AG04450 (cell line): ENCODE data around the gene STAM. TPM values are rescaled to one million over a fixed set of nuclear protein-coding genes. Genes with fewer than 3 reads are reported as not detected.

Source experiments
- CTCF ChIA-PET: fragments of 300-600, 350-600 bp; formaldehyde crosslinking; extraction: SDS; loops from one replicate; lab custom pipeline; 2022; ENCODE audit warnings: antibody characterized with exemption, inconsistent platforms; lab: Charles Lee
- POLR2A ChIA-PET: fragments of 350-600 bp; formaldehyde crosslinking; extraction: SDS; loops from one replicate; lab custom pipeline; 2021; ENCODE audit warnings: antibody characterized with exemption, inconsistent platforms; lab: Yijun Ruan, JAX
- DNase-seq: peaks from one replicate; pipeline ENCODE4 v3.0.0-alpha.2; 2011; ENCODE audit warnings: low read depth, low spot score
- H3K27ac ChIP-seq: one replicate; pipeline ENCODE4 v1.5.1; 2012; ENCODE audit warnings: low read depth, low read length, control low read depth
- H3K27me3 ChIP-seq: one replicate; pipeline ENCODE4 v1.6.0; 2012; ENCODE audit warnings: low read length; ENCODE audit not compliant: control insufficient read depth, insufficient read depth
- H3K4me3 ChIP-seq: 2 replicates; pipeline ENCODE4 v1.5.1; 2011; ENCODE audit warnings: mild to moderate bottlenecking, low read depth, low read length, control low read depth
- H3K9me3 ChIP-seq: 2 replicates; pipeline ENCODE4 v1.5.1; 2012; ENCODE audit warnings: low read length; ENCODE audit not compliant: control insufficient read depth, insufficient read depth
- CTCF ChIP-seq: IDR thresholded peaks from 2 replicates; pipeline ENCODE4 v1.5.1; 2011; ENCODE audit warnings: low read depth, low read length, control low read depth, inconsistent platforms
- polyA minus RNA-seq: library from RNA; depleted of rRNA, polyadenylated mRNA; stranded (reverse); fragments of >200 nt; gene quantifications from 2 replicates; pipeline ENCODE4 v1.2.3, GENCODE V29; 2011; rRNA and poly(A)+ RNA removed
- polyA plus RNA-seq: library from polyadenylated mRNA; depleted of rRNA; stranded (reverse); fragments of >200 nt; gene quantifications from 2 replicates; pipeline ENCODE4 v1.2.3, GENCODE V29; 2011; rRNA removed

STAM gene
- 31.3 and 43.6 TPM in 2 replicates for polyA plus RNA-seq
- polyA minus RNA-seq, result 28.5 and 34.5 TPM in 2 replicates

- POLR2A ChIA-PET, result interaction anchor here (0.5 to 2.9 kb wide), 13 partner anchors 11 to 661 kb away, joined by 3 to 30 read pairs (median 4); partner anchors contain the start of gene HACD1
- peak within 1 kb of the TSS; percentile 98 for H3K4me3 ChIP-seq
- DNase-seq, result peak; percentile 84
- no peaks in the 10 kb centered on the region for H3K27me3 ChIP-seq
- H3K9me3 ChIP-seq, result peaks cover 6% of the 10 kb centered on the region
- CTCF ChIA-PET, result interaction anchor here (0.6 to 1.8 kb wide), 5 partner anchors 93 to 594 kb away, joined by 3 to 9 read pairs (median 3); no protein-coding TSS in a partner anchor
- no peak for TF ChIP-seq CTCF
- peak within 1 kb of the TSS; percentile 98 for H3K27ac ChIP-seq
Observed at GRCh38 chr10:17643755-17644484, at the start of gene STAM. Gene STAM, plus strand, starts transcription at chr10:17644151. Its CDS starts 189 bp downstream, at chr10:17644340.

- ChIA-PET CTCF (interaction anchor here (1.1 kb wide), 1 partner anchor 188 kb away, joined by 5 read pairs; no protein-coding TSS in a partner anchor), POLR2A (no interaction called here)
- Histone ChIP-seq H3K27ac (no peak overlapping the region), H3K27me3 (no peaks in the 10 kb centered on the region), H3K9me3 (no peaks in the 10 kb centered on the region), H3K4me3 (no peak overlapping the region)
- no peak for TF ChIP-seq CTCF
- no peak for DNase-seq
Observed at GRCh38 chr10:17597386-17597785, 46.6 kb upstream of the STAM start.

- TF ChIP-seq CTCF, result peak; percentile 53
- Histone ChIP-seq H3K27ac (no peak overlapping the region), H3K9me3 (no peaks in the 10 kb centered on the region), H3K4me3 (no peak overlapping the region), H3K27me3 (no peaks in the 10 kb centered on the region)
- ChIA-PET POLR2A (no interaction called here), CTCF (interaction anchor here (0.6 kb wide), 1 partner anchor 187 kb away, joined by 3 read pairs; no protein-coding TSS in a partner anchor)
- DNase-seq, result peak; percentile 3
Observed at GRCh38 chr10:17599089-17599488, 44.9 kb upstream of the STAM start.

- TF ChIP-seq CTCF, result no peak
- CTCF ChIA-PET, result interaction anchor here (0.6 to 1.7 kb wide), 9 partner anchors 10 to 633 kb away, joined by 3 to 14 read pairs (median 4); no protein-coding TSS in a partner anchor
- DNase-seq, result no peak
- Histone ChIP-seq H3K4me3 (no peak overlapping the region), H3K27ac (no peak overlapping the region), H3K9me3 (no peaks in the 10 kb centered on the region), H3K27me3 (no peaks in the 10 kb centered on the region)
- POLR2A ChIA-PET, result no interaction called here
Observed at GRCh38 chr10:17605936-17606335, 38.0 kb upstream of the STAM start.

GRCh38 chr10:17606547-17607040 is 37.4 kb upstream of the STAM start:
- H3K4me3 ChIP-seq, result no peak overlapping the region
- no peak overlapping the region for H3K27ac ChIP-seq
- H3K9me3 ChIP-seq, result no peaks in the 10 kb centered on the region
- H3K27me3 ChIP-seq, result no peaks in the 10 kb centered on the region
- ChIA-PET CTCF (interaction anchor here (0.6 to 1.7 kb wide), 11 partner anchors 10 to 632 kb away, joined by 3 to 14 read pairs (median 4); no protein-coding TSS in a partner anchor), POLR2A (no interaction called here)
- no peak for DNase-seq
- TF ChIP-seq CTCF, result no peak
